MG63 (cell line): ENCODE measurements around the gene PLXNA3. TPM values are rescaled to one million over a fixed set of nuclear protein-coding genes. Genes with fewer than 3 reads are reported as not detected.

ENCODE experiments used
- DNase-seq: peaks from one replicate; pipeline ENCODE4 v3.0.0-alpha.2; 2020
- H3K27me3 ChIP-seq: fragments of 250-450 bp; sonication (Bioruptor Pico); 2 replicates; pipeline ENCODE4 v1.5.1; 2020; ENCODE audit warnings: mild to moderate bottlenecking, moderate library complexity
- H3K36me3 ChIP-seq: fragments of 250-450 bp; sonication (Bioruptor Pico); 2 replicates; pipeline ENCODE4 v1.5.1; 2020; ENCODE audit warnings: mild to moderate bottlenecking, moderate library complexity
- H3K4me3 ChIP-seq: fragments of 250-450 bp; sonication (Bioruptor Pico); 2 replicates; pipeline ENCODE4 v1.5.1; 2020; ENCODE audit warnings: mild to moderate bottlenecking, moderate library complexity
- H3K9me3 ChIP-seq: fragments of 250-450 bp; sonication (Bioruptor Pico); 2 replicates; pipeline ENCODE4 v1.5.1; 2020; ENCODE audit warnings: mild to moderate bottlenecking, moderate library complexity
- total RNA-seq: library from RNA; depleted of rRNA; stranded (reverse); fragments of >200 nt; shearing (Covaris generic); gene quantifications from 2 replicates; pipeline ENCODE4 v1.2.3, GENCODE V29; 2014; ENCODE audit warnings: low replicate concordance

The PLXNA3 gene
- total RNA-seq, 1 experiment from 2014 or later, result 5.0 TPM

DNA sequence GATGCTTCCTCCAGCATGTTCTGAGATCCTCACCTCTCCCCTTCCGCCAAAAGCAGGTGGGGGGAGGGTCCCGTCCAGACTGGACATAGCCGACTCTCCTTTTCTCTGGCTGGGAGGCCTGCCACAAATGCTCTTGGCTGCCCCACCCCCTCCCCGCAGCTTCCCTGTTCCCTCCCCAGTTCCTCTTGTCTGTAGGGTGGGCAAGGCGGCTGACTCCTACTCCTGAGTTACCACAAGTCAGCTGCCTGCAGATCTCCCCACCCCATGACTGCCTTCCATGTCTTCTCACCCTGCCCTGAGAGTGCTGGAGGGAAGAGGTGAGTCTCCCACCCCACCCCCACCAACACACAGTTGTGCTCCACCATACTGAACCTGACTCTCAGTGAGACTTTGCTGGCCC, 26.7 kb upstream of the PLXNA3 start:
- H3K27me3 ChIP-seq, result no peaks in the 10 kb centered on the region
- H3K36me3 ChIP-seq, result no peaks in the 10 kb centered on the region

DNA sequence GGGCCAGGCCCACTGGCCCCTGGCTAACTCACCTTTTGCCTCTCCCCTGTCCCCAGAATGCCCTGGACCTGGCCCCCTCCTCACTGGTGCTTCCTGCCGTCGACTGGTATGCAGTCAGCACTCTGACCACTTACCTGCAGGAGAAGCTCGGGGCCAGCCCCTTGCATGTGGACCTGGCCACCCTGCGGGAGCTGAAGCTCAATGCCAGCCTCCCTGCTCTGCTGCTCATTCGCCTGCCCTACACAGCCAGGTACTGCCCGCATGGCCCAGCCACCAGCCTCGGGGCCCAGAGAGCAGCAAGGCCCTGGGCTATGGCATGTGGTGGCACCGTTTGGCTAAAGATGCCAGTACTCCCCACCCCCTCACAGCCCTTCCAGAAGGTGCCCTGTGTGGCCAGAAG, 25.9 kb upstream of the PLXNA3 start:
- Histone ChIP-seq H3K27me3 (no peaks in the 10 kb centered on the region), H3K4me3 (no peak overlapping the region), H3K9me3 (no peaks in the 10 kb centered on the region), H3K36me3 (no peaks in the 10 kb centered on the region)
- DNase-seq, result no peak

More for the DNA sequence above, 26.7 kb upstream of the PLXNA3 start:
- no peaks in the 10 kb centered on the region for H3K9me3 ChIP-seq
- H3K4me3 ChIP-seq, result no peak overlapping the region
- DNase-seq, result no peak

DNA sequence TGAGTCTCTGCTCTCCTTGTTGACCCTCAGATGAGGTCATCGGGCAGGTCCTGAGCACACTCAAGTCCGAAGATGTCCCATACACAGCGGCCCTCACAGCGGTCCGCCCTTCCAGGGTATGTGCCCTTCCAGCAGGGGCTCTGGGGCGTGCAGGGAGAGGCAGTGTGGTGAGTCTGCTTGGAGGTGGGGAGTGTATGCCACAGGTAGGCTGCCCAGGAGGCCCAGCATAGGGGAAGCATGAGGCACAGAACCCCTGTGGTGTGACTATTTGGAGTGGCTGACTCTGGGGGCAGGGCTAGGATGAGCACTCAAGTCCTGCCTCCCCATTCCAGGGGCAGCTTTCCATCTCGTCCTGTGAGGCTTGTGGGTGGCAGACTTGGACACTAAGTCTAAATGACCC, 24.5 kb upstream of the PLXNA3 start:
- H3K36me3 ChIP-seq, result no peaks in the 10 kb centered on the region
- H3K27me3 ChIP-seq, result no peaks in the 10 kb centered on the region
- no peak overlapping the region for H3K4me3 ChIP-seq
- no peak for DNase-seq
- H3K9me3 ChIP-seq, result no peaks in the 10 kb centered on the region

DNA sequence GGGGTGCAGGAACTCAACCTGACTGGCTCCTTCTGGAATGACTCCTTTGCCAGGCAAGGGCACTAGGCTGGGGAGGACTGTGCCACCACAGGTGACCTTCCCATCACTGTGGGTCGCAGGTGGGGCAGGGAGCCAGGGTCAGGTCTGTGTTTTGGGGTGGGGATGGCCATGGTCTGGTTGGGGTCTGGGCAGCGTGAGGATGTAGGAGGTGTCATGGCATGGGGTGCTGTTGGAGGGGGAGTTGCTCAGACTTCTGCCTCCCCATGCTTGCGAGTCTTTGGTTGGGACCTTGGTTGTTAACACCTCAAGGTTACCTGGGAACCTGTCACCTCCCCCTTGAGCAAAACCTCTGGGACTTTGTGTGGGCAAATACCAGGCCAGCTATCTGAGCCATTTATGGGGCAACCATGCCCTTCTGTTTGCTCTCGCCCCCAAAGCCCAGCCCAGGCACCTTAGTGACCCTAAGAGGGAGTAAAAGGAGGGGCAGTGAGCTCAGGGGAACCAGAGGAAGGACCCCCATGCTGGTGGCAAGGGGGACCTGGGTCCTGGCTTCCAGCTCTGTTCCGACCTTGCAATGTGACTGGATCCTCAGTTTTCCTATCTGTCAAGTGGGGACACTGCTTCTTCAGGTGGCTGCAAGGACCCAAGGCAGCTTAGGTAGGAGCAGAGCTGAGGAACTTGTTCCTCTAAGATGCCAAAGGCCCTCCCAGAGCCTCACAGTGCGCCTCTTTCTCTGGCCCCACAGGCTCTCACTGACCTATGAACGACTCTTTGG, 23.5 kb upstream of the PLXNA3 start:
- H3K36me3 ChIP-seq, result peaks cover 7% of the 10 kb centered on the region
- no peaks in the 10 kb centered on the region for H3K27me3 ChIP-seq
- no peak for DNase-seq
- no peak overlapping the region for H3K4me3 ChIP-seq
- no peaks in the 10 kb centered on the region for H3K9me3 ChIP-seq

DNA sequence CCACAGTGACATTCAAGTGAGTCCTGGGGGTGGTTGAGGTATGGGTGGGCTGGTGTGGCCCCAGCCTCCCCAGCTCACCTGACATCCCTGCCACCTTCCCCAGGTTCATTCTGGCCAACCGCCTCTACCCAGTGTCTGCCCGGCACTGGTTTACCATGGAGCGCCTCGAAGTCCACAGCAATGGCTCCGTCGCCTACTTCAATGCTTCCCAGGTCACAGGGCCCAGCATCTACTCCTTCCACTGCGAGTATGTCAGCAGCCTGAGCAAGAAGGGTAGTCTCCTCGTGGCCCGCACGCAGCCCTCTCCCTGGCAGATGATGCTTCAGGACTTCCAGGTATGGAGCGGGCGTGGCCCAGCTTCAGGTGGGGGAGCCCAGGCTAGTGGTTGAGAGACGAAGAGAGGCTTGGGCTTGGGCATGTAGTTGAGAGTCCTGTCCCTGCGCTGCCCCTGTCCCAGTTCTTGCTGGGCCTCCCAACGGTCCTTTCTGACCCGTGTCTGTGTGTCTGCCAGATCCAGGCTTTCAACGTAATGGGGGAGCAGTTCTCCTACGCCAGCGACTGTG, 22.8 kb upstream of the PLXNA3 start:
- DNase-seq, result no peak
- Histone ChIP-seq H3K4me3 (no peak overlapping the region), H3K9me3 (no peaks in the 10 kb centered on the region), H3K36me3 (peaks cover 7% of the 10 kb centered on the region), H3K27me3 (no peaks in the 10 kb centered on the region)

DNA sequence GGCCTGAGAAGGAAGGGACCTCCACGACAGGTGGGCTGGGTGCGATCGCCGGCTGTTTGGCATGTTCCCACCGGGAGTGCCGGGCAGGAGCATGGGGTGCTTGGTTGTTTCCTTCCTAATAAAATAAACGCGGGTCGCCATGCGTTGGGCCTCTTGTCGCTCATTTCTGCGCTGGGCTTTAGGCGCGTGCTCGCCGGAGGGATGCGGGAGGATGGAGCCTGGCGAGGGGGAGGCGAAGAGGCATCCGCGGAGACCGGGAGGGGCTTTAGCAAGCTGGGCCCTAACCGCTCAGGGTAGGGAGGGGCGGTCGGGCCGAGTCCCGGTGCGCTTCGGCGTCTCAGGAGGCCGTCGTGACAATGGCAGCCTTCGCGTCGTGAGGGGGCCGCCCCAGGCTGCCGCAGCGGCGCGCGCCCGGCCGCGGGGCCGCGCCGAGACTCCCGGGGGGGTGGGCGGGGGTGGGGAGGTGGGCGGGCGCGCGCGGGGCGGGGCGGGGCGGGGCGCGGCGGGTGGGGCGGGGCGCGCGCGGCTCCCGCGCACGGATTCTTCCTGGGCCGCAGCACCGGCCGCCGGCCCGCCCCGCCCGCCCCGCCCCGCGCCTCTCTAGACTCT, 21.6 kb upstream of the PLXNA3 start:
- Histone ChIP-seq H3K27me3 (no peaks in the 10 kb centered on the region), H3K9me3 (no peaks in the 10 kb centered on the region), H3K4me3 (peak overlapping the region; percentile 62), H3K36me3 (peaks cover 7% of the 10 kb centered on the region)
- DNase-seq, result no peak

DNA sequence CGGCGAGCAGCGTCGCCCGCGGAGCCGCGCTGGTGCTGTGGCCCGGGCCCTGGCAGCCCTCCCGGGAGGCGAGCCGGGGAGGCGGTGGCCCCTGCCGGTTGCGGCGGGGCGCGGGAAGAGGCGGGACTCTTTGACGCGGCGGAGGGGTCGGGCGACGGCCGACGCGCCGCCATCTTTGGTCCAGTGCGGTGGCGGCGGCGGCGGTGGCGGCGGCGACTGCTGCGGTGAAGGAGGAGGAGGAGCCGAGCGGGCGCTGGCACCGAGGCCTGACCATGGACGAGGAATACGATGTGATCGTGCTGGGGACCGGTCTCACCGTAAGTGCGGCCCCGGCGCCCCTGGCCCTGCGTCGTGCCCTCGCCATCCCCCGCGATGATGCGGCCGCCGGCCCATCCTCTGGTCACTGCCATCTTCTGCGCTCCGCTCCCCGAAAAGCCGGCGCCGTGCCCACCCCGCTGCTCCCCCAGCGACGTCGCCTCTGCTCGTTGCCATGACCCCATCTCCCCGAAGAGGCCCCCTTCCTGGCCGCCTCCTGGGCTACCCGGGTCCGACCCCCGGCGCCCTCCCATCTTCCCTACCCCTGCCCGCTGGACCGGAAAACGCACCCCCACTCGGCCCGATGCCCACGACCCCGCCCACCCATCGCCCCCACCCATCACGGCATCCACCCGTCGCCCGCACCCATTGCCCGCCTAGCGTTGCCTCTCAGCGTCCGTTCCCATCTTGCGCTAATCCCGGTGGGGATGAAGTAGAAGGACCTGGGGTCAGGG, 20.9 kb upstream of the PLXNA3 start, which contains the start of gene GDI1:
GDI1 (plus strand) TSS at position 172 of the 770 bp plus-strand sequence; CDS start at position 273, 101 bp downstream.
- DNase-seq, result peak; percentile 60
- Histone ChIP-seq H3K9me3 (no peaks in the 10 kb centered on the region), H3K36me3 (peaks cover 7% of the 10 kb centered on the region), H3K4me3 (peak within 1 kb of the TSS; percentile 62), H3K27me3 (no peaks in the 10 kb centered on the region)

DNA sequence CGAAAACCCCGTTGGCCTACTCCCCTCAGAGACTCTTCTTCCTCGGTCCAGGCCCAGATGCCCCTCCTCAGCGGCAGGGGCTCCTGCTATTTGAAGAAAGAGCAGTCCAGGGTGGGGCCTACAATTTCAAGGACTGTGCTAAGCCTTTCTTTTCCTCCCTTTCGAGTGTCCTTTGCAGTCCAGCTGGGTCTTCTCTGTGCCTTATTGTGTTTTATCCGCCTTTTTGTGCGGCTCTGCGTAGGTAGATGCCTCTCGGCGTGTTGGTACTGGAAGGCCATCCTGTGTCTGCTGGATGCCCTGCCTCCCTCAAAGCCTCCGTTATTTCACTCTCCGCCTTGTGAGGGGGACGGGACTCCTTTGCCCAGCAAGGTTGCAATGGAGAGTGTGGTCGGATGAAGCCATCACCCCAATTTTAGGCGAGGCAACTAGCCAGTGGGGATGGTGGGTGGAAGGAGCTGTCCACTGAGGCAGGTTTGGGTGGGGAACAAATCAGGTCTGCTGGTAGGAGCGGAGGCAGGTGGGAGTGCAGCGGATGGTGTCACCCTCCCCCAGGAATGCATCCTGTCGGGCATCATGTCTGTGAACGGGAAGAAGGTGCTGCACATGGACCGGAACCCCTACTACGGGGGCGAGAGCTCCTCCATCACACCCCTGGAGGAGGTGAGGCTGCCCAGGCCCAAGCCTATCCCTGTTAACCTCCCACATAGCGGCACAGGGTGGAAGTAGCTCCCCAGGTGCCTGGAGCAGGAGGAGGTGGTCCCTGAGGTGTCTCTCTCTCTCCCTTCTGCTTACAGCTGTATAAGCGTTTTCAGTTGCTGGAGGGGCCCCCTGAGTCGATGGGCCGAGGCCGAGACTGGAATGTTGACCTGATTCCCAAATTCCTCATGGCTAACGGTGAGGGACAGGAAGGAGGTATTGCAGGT, 19.8 kb upstream of the PLXNA3 start:
- H3K36me3 ChIP-seq, result peaks cover 7% of the 10 kb centered on the region
- no peaks in the 10 kb centered on the region for H3K27me3 ChIP-seq
- H3K9me3 ChIP-seq, result no peaks in the 10 kb centered on the region
- no peak for DNase-seq
- peak overlapping the region; percentile 62 for H3K4me3 ChIP-seq

DNA sequence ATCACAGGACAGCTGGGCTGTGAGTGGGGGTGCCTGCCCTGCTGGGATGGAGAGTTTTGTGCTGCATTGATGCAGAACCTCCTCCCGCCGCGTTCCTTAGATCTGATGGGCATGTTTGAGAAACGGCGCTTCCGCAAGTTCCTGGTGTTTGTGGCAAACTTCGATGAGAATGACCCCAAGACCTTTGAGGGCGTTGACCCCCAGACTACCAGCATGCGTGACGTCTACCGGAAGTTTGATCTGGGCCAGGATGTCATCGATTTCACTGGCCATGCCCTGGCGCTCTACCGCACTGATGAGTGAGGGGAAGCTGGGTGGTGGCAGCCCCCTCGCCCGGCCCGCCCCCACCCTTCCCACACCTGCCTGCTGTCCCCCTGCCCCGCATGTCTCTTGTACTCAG, 18.2 kb upstream of the PLXNA3 start:
- Histone ChIP-seq H3K9me3 (no peaks in the 10 kb centered on the region), H3K36me3 (peaks cover 7% of the 10 kb centered on the region), H3K4me3 (no peak overlapping the region), H3K27me3 (no peaks in the 10 kb centered on the region)
- no peak for DNase-seq

DNA sequence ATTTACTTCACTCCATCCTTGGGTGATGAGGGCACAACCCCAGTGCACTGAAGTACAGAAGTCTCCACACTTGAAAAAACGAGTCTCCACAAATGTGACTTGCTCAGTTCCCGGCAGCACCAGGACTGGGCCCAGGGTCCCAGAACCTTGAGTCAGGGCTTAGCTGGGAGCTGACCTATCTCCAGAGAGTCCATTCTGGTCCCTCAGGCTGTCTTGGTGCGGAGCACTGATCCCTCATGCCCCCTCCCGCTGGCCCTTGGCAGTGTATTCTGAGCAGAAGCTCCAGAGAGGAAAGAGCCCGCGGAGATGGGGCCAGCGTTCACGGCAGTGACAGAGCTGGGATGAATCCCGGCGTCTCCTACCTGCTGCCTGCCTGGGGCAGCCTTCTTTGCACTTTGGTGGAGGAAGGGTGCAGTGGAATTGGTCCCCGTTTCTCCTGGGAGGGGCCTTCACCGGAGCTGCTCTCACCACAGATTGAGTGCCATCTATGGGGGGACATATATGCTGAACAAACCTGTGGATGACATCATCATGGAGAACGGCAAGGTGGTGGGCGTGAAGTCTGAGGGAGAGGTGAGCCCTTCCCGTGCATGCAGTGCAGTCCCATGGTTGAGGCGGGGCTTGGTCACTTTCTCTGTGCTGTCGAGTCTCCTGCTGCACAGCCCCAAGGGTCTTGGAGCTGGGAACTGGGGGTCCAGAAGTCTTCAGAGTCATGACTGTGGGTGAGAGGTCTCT, 17.3 kb upstream of the PLXNA3 start:
- Histone ChIP-seq H3K9me3 (no peaks in the 10 kb centered on the region), H3K4me3 (no peak overlapping the region), H3K27me3 (no peaks in the 10 kb centered on the region), H3K36me3 (peaks cover 7% of the 10 kb centered on the region)
- DNase-seq, result no peak

DNA sequence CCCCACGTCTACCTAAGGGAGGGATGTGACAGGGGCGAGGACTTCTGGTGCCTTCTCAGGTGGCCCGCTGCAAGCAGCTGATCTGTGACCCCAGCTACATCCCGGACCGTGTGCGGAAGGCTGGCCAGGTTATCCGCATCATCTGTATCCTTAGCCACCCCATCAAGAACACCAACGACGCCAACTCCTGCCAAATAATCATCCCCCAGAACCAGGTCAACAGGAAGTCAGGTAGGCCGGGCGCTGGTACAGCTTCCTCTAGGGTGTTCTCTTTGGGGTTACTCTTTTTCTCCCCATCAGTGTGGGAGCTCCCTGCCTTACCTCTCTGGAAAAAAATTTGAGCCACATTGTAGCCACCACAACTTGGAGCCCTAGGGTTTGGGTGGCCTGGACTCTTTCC, 16.5 kb upstream of the PLXNA3 start:
- no peak for DNase-seq
- H3K4me3 ChIP-seq, result no peak overlapping the region
- H3K36me3 ChIP-seq, result peaks cover 7% of the 10 kb centered on the region
- no peaks in the 10 kb centered on the region for H3K27me3 ChIP-seq
- no peaks in the 10 kb centered on the region for H3K9me3 ChIP-seq

DNA sequence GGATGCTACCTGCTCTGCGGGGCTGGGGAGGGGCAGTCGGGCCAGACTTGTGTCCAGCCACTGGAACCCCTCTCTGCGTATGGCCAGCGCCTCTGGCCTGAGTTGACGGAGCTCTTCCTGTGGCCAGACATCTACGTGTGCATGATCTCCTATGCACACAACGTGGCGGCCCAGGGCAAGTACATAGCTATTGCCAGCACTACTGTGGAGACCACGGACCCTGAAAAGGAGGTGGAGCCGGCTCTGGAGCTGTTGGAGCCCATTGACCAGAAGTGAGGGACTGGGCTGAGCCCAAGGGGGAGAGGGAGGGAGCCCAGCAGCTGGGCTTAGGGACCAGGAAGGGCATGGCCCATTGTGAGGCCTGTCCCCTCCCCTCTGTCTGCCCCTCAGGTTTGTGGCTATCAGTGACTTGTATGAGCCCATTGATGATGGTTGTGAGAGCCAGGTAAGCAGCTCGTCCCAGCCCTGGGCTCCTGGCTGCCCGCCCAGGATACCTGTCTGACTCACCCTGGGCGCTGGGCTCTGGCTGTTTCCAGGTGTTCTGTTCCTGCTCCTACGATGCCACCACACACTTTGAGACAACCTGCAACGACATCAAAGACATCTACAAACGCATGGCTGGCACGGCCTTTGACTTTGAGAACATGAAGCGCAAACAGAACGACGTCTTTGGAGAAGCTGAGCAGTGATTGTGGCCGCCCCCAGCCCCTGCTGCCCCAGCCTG, 15.9 kb upstream of the PLXNA3 start:
- Histone ChIP-seq H3K36me3 (peaks cover 7% of the 10 kb centered on the region), H3K27me3 (no peaks in the 10 kb centered on the region), H3K4me3 (no peak overlapping the region), H3K9me3 (no peaks in the 10 kb centered on the region)
- DNase-seq, result no peak

DNA sequence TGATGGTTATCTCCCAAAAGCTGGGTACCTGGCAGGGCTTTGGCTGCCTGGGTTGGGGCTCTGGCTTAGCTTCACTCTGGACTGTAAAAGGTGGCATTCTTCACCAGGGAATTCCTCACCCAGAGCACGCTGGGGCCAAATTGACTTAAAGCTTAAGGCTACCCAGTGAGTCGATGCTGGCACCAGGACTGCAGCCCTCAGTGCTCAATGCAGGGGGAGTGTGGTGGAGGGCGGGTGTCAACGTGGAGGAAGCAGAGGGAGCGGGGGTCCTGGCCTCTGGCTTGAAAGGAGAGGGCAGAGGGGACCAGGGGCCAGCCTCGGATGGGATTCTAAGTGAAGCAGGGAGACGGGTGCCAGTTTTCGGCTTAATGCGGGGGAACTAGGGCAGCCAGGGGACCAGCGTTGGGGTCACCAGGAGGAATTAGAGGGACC, 14.6 kb upstream of the PLXNA3 start:
- Histone ChIP-seq H3K27me3 (no peaks in the 10 kb centered on the region), H3K9me3 (no peaks in the 10 kb centered on the region), H3K36me3 (peaks cover 7% of the 10 kb centered on the region), H3K4me3 (peak overlapping the region; percentile 38)
- peak; percentile 23 for DNase-seq

DNA sequence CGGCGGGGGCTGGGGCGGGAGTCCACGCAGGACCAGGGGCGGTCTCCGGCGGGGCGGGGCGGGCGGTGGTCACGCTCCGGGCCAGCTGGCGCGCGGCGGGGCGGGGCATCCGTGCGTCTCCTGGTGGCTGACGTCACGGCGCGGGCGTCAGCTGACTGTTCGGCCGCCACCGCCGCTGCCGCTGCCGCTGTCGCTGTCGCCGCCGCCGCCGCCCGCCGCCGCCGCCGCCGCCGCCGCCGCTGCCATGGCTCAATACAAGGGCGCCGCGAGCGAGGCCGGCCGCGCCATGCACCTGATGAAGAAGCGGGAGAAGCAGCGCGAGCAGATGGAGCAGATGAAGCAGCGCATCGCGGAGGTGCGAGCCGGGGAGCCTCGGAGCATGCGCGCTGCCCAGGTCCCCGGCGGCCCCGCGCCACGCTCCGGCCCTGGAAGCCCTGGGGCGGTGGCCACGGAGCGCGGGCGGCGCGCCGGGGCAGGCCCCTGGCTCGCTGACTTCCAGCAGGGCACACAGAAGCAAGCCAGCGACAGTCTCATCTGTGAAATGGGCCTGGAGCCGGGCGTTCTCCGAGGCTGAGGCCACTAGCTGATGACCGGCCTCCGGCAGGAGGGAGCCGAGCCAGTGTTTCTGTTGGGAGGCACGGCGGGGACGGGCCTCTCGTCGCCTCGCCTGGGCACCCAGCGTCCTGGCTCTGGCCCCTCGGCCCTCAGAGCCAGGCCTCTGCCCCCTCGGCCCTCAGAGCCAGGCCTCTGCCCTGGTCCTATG, 13.9 kb upstream of the PLXNA3 start, which contains the start of gene FAM50A:
FAM50A (plus strand) TSS at position 150 of the 763 bp plus-strand sequence; CDS start at position 245, 95 bp downstream.
- no peaks in the 10 kb centered on the region for H3K9me3 ChIP-seq
- H3K27me3 ChIP-seq, result no peaks in the 10 kb centered on the region
- peaks cover 1% of the 10 kb centered on the region for H3K36me3 ChIP-seq
- H3K4me3 ChIP-seq, result peak within 1 kb of the TSS; percentile 41
- DNase-seq, result peak; percentile 65
